Endothelial cell of umbilical vein (primary cell): Measurements from ENCODE around the gene SERF2. TPM values are rescaled to one million over a fixed set of nuclear protein-coding genes. Genes with fewer than 3 reads are reported as not detected.

ENCODE experiments used
- Bru-seq: library from RNA; stranded (reverse); fragments of 400-500 nt; gene quantifications from one replicate; lab custom pipeline; 2021; lab: Mats Ljungman, UMichigan
- BruChase-seq, 2 experiments: library from RNA; stranded (reverse); fragments of 400-500 nt; gene quantifications; one replicate each; lab custom pipeline; 2021; lab: Mats Ljungman, UMichigan
- BruUV-seq: library from RNA; stranded (reverse); fragments of 400-500 nt; replicated peaks from 2 replicates; lab custom pipeline; 2021; lab: Mats Ljungman, UMichigan
- CTCF ChIA-PET: fragments of 300-600, 350-600 bp; sonication (Branson Sonifier 250); formaldehyde crosslinking; loops from one replicate; lab custom pipeline; 2021; ENCODE audit warnings: antibody characterized with exemption, inconsistent platforms; lab: Charles Lee
- POLR2A ChIA-PET: fragments of 300-600, 350-600 bp; sonication (Branson Sonifier 250); formaldehyde crosslinking; loops from one replicate; lab custom pipeline; 2021; ENCODE audit warnings: antibody characterized with exemption, inconsistent platforms; lab: Charles Lee
- DNase-seq: peaks from one replicate; pipeline ENCODE4 v3.0.0-alpha.2; 2011; ENCODE audit warnings: low read depth, low spot score
- FAIRE-seq: peaks from 2 replicates; lab custom pipeline; 2011; peaks lifted over from hg19 to GRCh38; lab: Jason Lieb, UNC
- H2AFZ ChIP-seq: 2 replicates; pipeline ENCODE4 v1.6.0; 2012; ENCODE audit warnings: low read depth, low read length, control low read depth, inconsistent platforms
- H3K27ac ChIP-seq: 2 replicates; pipeline ENCODE4 v1.5.1; 2011; ENCODE audit warnings: low read depth, mild to moderate bottlenecking, control low read depth, low read length, moderate library complexity; ENCODE audit not compliant: insufficient read depth
- H3K27me3 ChIP-seq, 2 experiments: 2 replicates each; pipeline versions ENCODE4 v1.6.0 to v1.6.1; 2011; ENCODE audit warnings: low read length in 2 of 2, mixed read lengths in 1 of 2; ENCODE audit not compliant: control insufficient read depth in 2 of 2, insufficient read depth in 2 of 2
- H3K36me3 ChIP-seq, 2 experiments: 2 replicates in 1 of 2; 3 replicates in 1 of 2; pipeline ENCODE4 v1.5.1; 2011; ENCODE audit warnings: low read length in 2 of 2, mild to moderate bottlenecking in 1 of 2, moderate library complexity in 1 of 2; ENCODE audit not compliant: control insufficient read depth in 2 of 2, insufficient read depth in 2 of 2; ENCODE audit errors: extremely low read depth in 1 of 2
- H3K4me1 ChIP-seq: 3 replicates; pipeline ENCODE4 v1.5.1; 2011; ENCODE audit warnings: mild to moderate bottlenecking, low read length; ENCODE audit not compliant: control insufficient read depth, insufficient read depth; ENCODE audit errors: extremely low read depth
- H3K4me2 ChIP-seq: 2 replicates; pipeline ENCODE4 v1.6.1; 2011; ENCODE audit warnings: low read length, control low read depth, mixed read lengths; ENCODE audit not compliant: insufficient read depth
- H3K4me3 ChIP-seq, 3 experiments: fragments of 200-600 bp in 1 of 3; sonication (generic), shearing (Covaris generic) in 1 of 3; replicated peaks in 1 of 3; 2 replicates each; pipeline ENCODE4 v1.5.1; 2011 to 2016; ENCODE audit warnings: control low read depth in 3 of 3, low read length in 3 of 3, mild to moderate bottlenecking in 2 of 3, inconsistent platforms in 1 of 3, low read depth in 1 of 3, moderate library complexity in 1 of 3; ENCODE audit not compliant: insufficient read depth in 1 of 3
- H3K79me2 ChIP-seq: 2 replicates; pipeline ENCODE4 v1.6.0; 2012; ENCODE audit warnings: low read length, inconsistent platforms; ENCODE audit not compliant: control insufficient read depth, insufficient read depth
- H3K9ac ChIP-seq: replicated peaks from 2 replicates; pipeline ENCODE3; 2011; ENCODE audit warnings: low read length, control low read depth; ENCODE audit not compliant: insufficient read depth; ENCODE audit errors: extremely low read depth
- H3K9me1 ChIP-seq: replicated peaks from 3 replicates; pipeline ENCODE4 v1.6.0; 2011; ENCODE audit warnings: mild to moderate bottlenecking, low read length; ENCODE audit not compliant: control insufficient read depth, insufficient read depth; ENCODE audit errors: extremely low read depth
- H3K9me3 ChIP-seq: replicated peaks from 2 replicates; pipeline ENCODE4 v1.5.1; 2012; ENCODE audit warnings: low read length, inconsistent platforms; ENCODE audit not compliant: control insufficient read depth, insufficient read depth
- H4K20me1 ChIP-seq: replicated peaks from 2 replicates; pipeline ENCODE3; 2011; ENCODE audit warnings: mild to moderate bottlenecking, low read length; ENCODE audit not compliant: control insufficient read depth, insufficient read depth; ENCODE audit errors: extremely low read depth
- EZH2 ChIP-seq: IDR thresholded peaks from 2 replicates; pipeline ENCODE4 v1.6.1; 2012; ENCODE audit warnings: borderline replicate concordance, low read depth, mild to moderate bottlenecking, moderate library complexity, low read length, inconsistent platforms; ENCODE audit not compliant: severe bottlenecking
- FOS ChIP-seq: IDR thresholded peaks from 2 replicates; pipeline ENCODE4 v1.6.1; 2011; ENCODE audit warnings: mild to moderate bottlenecking, low read length, moderate library complexity, borderline replicate concordance; ENCODE audit not compliant: insufficient read depth
- GATA2 ChIP-seq: IDR thresholded peaks from 2 replicates; pipeline ENCODE4 v1.7.0; 2011; ENCODE audit warnings: low read depth, mild to moderate bottlenecking, moderate library complexity, mixed read lengths, low read length; ENCODE audit not compliant: insufficient read length, insufficient read depth
- JUN ChIP-seq: IDR thresholded peaks from 2 replicates; pipeline ENCODE4 v1.6.1; 2011; ENCODE audit warnings: borderline replicate concordance, low read depth; ENCODE audit not compliant: insufficient read length, insufficient read depth
- MYC ChIP-seq: IDR thresholded peaks from one replicate; pipeline ENCODE4 v1.6.1; 2011; ENCODE audit warnings: mild to moderate bottlenecking, low read depth, low read length
- POLR2A ChIP-seq: IDR thresholded peaks from 2 replicates; pipeline ENCODE4 v1.6.1; 2012; ENCODE audit warnings: low read depth, mild to moderate bottlenecking, control low read depth, low read length
- POLR2AphosphoS5 ChIP-seq: IDR thresholded peaks from 2 replicates; pipeline ENCODE4 v1.6.1; 2012; ENCODE audit warnings: low read depth, mild to moderate bottlenecking, control low read depth, low read length, moderate library complexity; ENCODE audit not compliant: insufficient read depth
- dilution Hi-C: fragments of 300-500 bp; cut with MboI; formaldehyde crosslinking; loops from one replicate; pipeline ENCODE4 v1.15.0; 2019; ENCODE audit warnings: low sequenced_read_pairs; ENCODE audit not compliant: extremely low pct_ligation_motif_present
- intact Hi-C: fragments of 100-400 bp; cut with micrococcal nuclease; formaldehyde crosslinking; loops from one replicate; pipeline ENCODE4 v1.10.0; 2022
- long read RNA-seq: library from polyadenylated mRNA; stranded (forward); transcript quantifications from one replicate; pipeline ENCODE4 v2.0.0, GENCODE V29; 2021
- polyA minus RNA-seq, 3 experiments: library from RNA; depleted of rRNA, polyadenylated mRNA; stranded (reverse); fragments of >200 nt; gene quantifications; 1 replicate in 1 of 3; 2 replicates in 2 of 3; pipeline ENCODE4 v1.2.3, GENCODE V29; 2011
- polyA plus RNA-seq, 4 experiments: library from polyadenylated mRNA; depleted of rRNA in 3 of 4; stranded (reverse) in 3 of 4; unstranded in 1 of 4; fragments of >200 nt; gene quantifications; 2 replicates each; pipeline versions ENCODE4 v1.2.1 to v1.2.3, GENCODE V29; 2011 to 2012; ENCODE audit warnings: missing spikeins in 1 of 4
- total RNA-seq: library from RNA; stranded (reverse); gene quantifications from 2 replicates; pipeline ENCODE4 v1.2.3, GENCODE V29; 2021
- TF ChIP-seq, protein P1 (sequence below): IDR thresholded peaks from 2 replicates; pipeline ENCODE4 v1.6.1; 2011; ENCODE audit not compliant: insufficient read depth, insufficient read length
- TF ChIP-seq, protein P2 (sequence below), 2 donors: IDR thresholded peaks; 1 replicate in 1 of 2; 2 replicates in 1 of 2; pipeline ENCODE4 v1.5.1; 2011; ENCODE audit warnings: low read length in 2 of 2, mild to moderate bottlenecking in 2 of 2, moderate library complexity in 2 of 2, control low read depth in 1 of 2, inconsistent platforms in 1 of 2, low read depth in 1 of 2; ENCODE audit not compliant: insufficient read depth in 1 of 2; ENCODE audit errors: extremely low read depth in 1 of 2

Gene SERF2
- total RNA-seq (897 and 970 TPM in 2 replicates), polyA plus RNA-seq (1,481 and 1,573 TPM in 2 replicates), polyA minus RNA-seq (468 and 471 TPM in 2 replicates), Bru-seq, nascent RNA (percentile 83 among the genes with signal in this experiment), BruChase-seq, experiment 1, labeled RNA remaining after a 6-hour chase (percentile 92 among the genes with signal in this experiment), BruChase-seq, experiment 2, labeled RNA remaining after a 2-hour chase (percentile 84 among the genes with signal in this experiment)
- polyA plus RNA-seq (2011; cell fraction: cytosol; rRNA removed) = 2,189 and 2,672 TPM in 2 replicates
- polyA plus RNA-seq (2011; cell fraction: nucleus; rRNA removed) = 661 and 734 TPM in 2 replicates
- polyA plus RNA-seq (2012) = 889 and 1,037 TPM in 2 replicates
- polyA minus RNA-seq (2011; cell fraction: cytosol; rRNA and poly(A)+ RNA removed) = 249 TPM
- polyA minus RNA-seq (2011; cell fraction: nucleus; rRNA and poly(A)+ RNA removed) = 84.4 and 109 TPM in 2 replicates
- long read RNA-seq, transcript SERF2-202 (3 exons, 506 nt) = minor isoform, 45 of 4,815 reads
- long read RNA-seq, transcript SERF2-207 (2 exons, 582 nt) = minor isoform, 33 of 4,815 reads
- long read RNA-seq, transcript SERF2-205 (3 exons, 690 nt) = minor isoform, 21 of 4,815 reads
- long read RNA-seq, transcript SERF2-201 (3 exons, 1,537 nt) = major isoform, 4,341 of 4,815 reads
- long read RNA-seq, partial matches to known transcripts = 294 of 4,815 reads
- long read RNA-seq, other reads (novel, unspliced or antisense) = 41 of 4,815 reads

DNA sequence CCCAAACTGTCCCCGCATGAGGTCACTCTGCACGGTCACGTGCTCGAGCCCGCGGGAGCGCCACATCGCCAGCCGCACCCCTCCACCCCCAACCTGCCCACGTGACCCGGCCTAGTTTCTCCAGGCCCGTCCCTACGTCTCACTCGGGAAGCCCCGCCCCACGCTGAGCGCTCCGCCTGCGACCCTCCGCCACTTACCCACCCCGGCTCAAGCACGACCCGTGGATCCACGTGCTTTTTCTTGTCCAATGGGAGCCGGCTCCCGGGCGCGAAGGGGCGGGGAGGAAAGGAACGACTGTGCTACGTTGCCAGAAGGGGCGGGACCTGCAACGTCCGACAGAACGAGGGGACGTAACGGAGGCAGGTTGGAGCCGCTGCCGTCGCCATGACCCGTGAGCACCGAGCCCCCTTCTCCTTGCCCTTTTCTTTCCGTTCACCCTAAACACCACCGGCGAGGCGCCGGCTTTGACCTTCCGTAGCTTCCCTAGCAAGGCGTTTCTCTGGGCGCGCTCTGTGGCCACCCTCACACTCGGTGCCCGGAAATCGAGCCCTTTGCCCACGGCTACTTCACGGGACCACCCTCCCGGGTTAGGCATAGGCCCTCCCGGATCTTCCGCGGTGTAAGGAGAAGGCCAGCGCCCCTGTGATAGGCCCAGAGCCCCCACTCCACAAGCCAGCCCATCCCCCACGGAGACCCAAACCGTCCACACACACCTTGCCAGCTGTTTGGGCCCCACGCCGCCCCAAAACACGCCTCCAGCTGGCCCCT lies at the start of gene SERF2:
Gene SERF2 (plus strand): TSS at position 328 of the 768 bp plus-strand sequence. CDS start 57 bp downstream, at position 385.
- FAIRE-seq (peak; percentile 100), DNase-seq (peak; percentile 100)
- TSS peak; percentile 62 for BruUV-seq
- Histone ChIP-seq H3K36me3 (peaks cover 21 to 26% of the 10 kb centered on the region in 2 experiments), H2AFZ (peak within 1 kb of the TSS; percentile 72), H3K9me3 (no peaks in the 10 kb centered on the region), H3K79me2 (peaks cover 31% of the 10 kb centered on the region), H3K27ac (peak within 1 kb of the TSS; percentile 91), H3K27me3 (no peaks in the 10 kb centered on the region), H3K4me2 (peak within 1 kb of the TSS; percentile 82), H3K4me3 (peak within 1 kb of the TSS; percentile 73 to 82 (median 74)), H4K20me1 (no peaks in the 10 kb centered on the region), H3K4me1 (peaks cover 21% of the 10 kb centered on the region), H3K9ac (peak within 1 kb of the TSS; percentile 99), H3K9me1 (no peaks in the 10 kb centered on the region)
- ChIA-PET POLR2A (interaction anchor here (0.9 kb wide), 1 partner anchor 9 kb away, joined by 3 read pairs; no protein-coding TSS in a partner anchor), CTCF (interaction anchor here (1.0 to 2.1 kb wide), 2 partner anchors 12 to 16 kb away, joined by 3 to 12 read pairs; partner anchors contain the start of gene ELL3)
- dilution Hi-C loops = no loop called here
- TF ChIP-seq POLR2AphosphoS5 (peak; percentile 76), GATA2 (no peak), JUN (no peak), MYC (peak; percentile 84), EZH2 (no peak), FOS (no peak), POLR2A (peak; percentile 95)
- TF ChIP-seq, protein P1, sequence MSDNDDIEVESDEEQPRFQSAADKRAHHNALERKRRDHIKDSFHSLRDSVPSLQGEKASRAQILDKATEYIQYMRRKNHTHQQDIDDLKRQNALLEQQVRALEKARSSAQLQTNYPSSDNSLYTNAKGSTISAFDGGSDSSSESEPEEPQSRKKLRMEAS = peak; percentile 99
- TF ChIP-seq, protein P2, sequence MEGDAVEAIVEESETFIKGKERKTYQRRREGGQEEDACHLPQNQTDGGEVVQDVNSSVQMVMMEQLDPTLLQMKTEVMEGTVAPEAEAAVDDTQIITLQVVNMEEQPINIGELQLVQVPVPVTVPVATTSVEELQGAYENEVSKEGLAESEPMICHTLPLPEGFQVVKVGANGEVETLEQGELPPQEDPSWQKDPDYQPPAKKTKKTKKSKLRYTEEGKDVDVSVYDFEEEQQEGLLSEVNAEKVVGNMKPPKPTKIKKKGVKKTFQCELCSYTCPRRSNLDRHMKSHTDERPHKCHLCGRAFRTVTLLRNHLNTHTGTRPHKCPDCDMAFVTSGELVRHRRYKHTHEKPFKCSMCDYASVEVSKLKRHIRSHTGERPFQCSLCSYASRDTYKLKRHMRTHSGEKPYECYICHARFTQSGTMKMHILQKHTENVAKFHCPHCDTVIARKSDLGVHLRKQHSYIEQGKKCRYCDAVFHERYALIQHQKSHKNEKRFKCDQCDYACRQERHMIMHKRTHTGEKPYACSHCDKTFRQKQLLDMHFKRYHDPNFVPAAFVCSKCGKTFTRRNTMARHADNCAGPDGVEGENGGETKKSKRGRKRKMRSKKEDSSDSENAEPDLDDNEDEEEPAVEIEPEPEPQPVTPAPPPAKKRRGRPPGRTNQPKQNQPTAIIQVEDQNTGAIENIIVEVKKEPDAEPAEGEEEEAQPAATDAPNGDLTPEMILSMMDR (IDR thresholded peaks at IDR 0.05; ENCODE audit: extremely low read depth in 1 of 2, insufficient read depth in 1 of 2, low read depth in 1 of 2, low read length in 2 of 2) = no peak
- intact Hi-C loops = loop anchor here (1.0 kb wide), 2 partner anchors 15 to 32 kb away; partner anchors contain the start of gene MFAP1
